K562 (cell line): ENCODE measurements around the gene ZFP36. TPM values are rescaled to one million over a fixed set of nuclear protein-coding genes. Genes with fewer than 3 reads are reported as not detected.

Experiments
- DDX20 ChIP-seq: fragments of 450-650 bp; IDR thresholded peaks from 2 replicates; pipeline ENCODE4 v1.6.1; 2016; ENCODE audit warnings: missing genetic modification characterization, low read depth, mild to moderate bottlenecking, missing compliant biosample characterization, moderate library complexity
- HDAC2 ChIP-seq: fragments of 450-650 bp; IDR thresholded peaks from 2 replicates; pipeline ENCODE4 v1.6.1; 2016; ENCODE audit warnings: mild to moderate bottlenecking
- ILF3 ChIP-seq: fragments of 450-650 bp; IDR thresholded peaks from 2 replicates; pipeline ENCODE4 v1.6.1; 2018; ENCODE audit warnings: antibody characterized with exemption, mild to moderate bottlenecking, moderate library complexity, borderline replicate concordance
- MYC ChIP-seq, 2 experiments: fragments of 250-450 bp in 1 of 2; sonication (Bioruptor Pico) in 1 of 2; IDR thresholded peaks; 2 replicates each; pipeline versions ENCODE4 v1.5.1 to v1.6.1; 2012 to 2021; ENCODE audit warnings: low read depth in 2 of 2, borderline replicate concordance in 1 of 2, improper control_type of control experiment in 1 of 2, low read length in 1 of 2, mild to moderate bottlenecking in 1 of 2, moderate library complexity in 1 of 2
- PHB ChIP-seq: fragments of 250-450 bp; sonication (Bioruptor Pico); IDR thresholded peaks from 2 replicates; pipeline ENCODE4 v1.5.0; 2021
- POLR2H ChIP-seq: IDR thresholded peaks from 2 replicates; pipeline ENCODE4 v1.6.1; 2016; ENCODE audit warnings: missing genetic modification characterization, low read depth, mild to moderate bottlenecking, control low read depth, missing compliant biosample characterization, moderate library complexity
- POLR3G ChIP-seq: IDR thresholded peaks from 2 replicates; pipeline ENCODE4 v1.6.1; 2011; ENCODE audit not compliant: insufficient read length, insufficient replicate concordance; ENCODE audit errors: extremely low read depth
- RBM17 ChIP-seq: fragments of 200-400 bp; formaldehyde crosslinking; IDR thresholded peaks from 2 replicates; pipeline ENCODE4 v1.6.1; 2017; ENCODE audit warnings: low read depth, mild to moderate bottlenecking, low read length, borderline replicate concordance
- RFX7 ChIP-seq: fragments of 250-450 bp; sonication (Bioruptor Pico); IDR thresholded peaks from 2 replicates; pipeline ENCODE4 v1.5.1; 2021; ENCODE audit warnings: mild to moderate bottlenecking
- XRCC4 ChIP-seq: IDR thresholded peaks from one replicate; pipeline ENCODE4 v1.6.1; 2011; ENCODE audit not compliant: insufficient read depth, insufficient read length; ENCODE audit errors: extremely low read depth
- ZKSCAN1 ChIP-seq: fragments of 150-350 bp; IDR thresholded peaks from 2 replicates; pipeline ENCODE4 v1.6.1; 2016; ENCODE audit warnings: low read depth, low read length
- ZNF212 ChIP-seq: fragments of 450-650 bp; formaldehyde crosslinking; IDR thresholded peaks from 2 replicates; pipeline ENCODE4 v1.4.0; 2020; ENCODE audit warnings: mild to moderate bottlenecking
- polyA plus RNA-seq, 8 experiments: library from polyadenylated mRNA; depleted of rRNA in 4 of 8; stranded (reverse) in 5 of 8; unstranded in 3 of 8; fragments of >200 nt; fragmentation: Nextera tagmentation in 2 of 8; fragmentation: Illumina TruSeq in 1 of 8; extraction: Ambion mirVana in 2 of 8; extraction: Trizol in 1 of 8; gene quantifications; 2 replicates each; pipeline versions ENCODE4 v1.2.1 to v1.2.3, GENCODE V29; 2011 to 2014; ENCODE audit warnings: inconsistent platforms in 1 of 8, missing spikeins in 1 of 8
- total RNA-seq, 7 experiments: library from RNA; depleted of rRNA in 6 of 7; stranded (reverse); fragments of >200 nt in 6 of 7; fragmentation: Illumina TruSeq in 2 of 7; extraction: Trizol in 2 of 7; gene quantifications; 2 replicates each; pipeline versions ENCODE4 v1.2.1 to v1.2.3, GENCODE V29; 2011 to 2021; ENCODE audit warnings: low replicate concordance in 1 of 7
- TF ChIP-seq, protein P1 (sequence below): fragments of 200-800 bp; sonication (Bioruptor generic); IDR thresholded peaks from 2 replicates; pipeline ENCODE4 v1.6.1; 2017; ENCODE audit warnings: missing genetic modification characterization, missing compliant biosample characterization
- TF ChIP-seq, protein P2 (sequence below): IDR thresholded peaks from 2 replicates; pipeline ENCODE4 v1.6.1; 2011; ENCODE audit not compliant: insufficient read length; ENCODE audit errors: extremely low read depth
- TF ChIP-seq, protein P3 (sequence below): fragments of 450-650 bp; IDR thresholded peaks from 2 replicates; pipeline ENCODE4 v1.6.1; 2016
- TF ChIP-seq, protein P4 (sequence below): sonication (generic); formaldehyde crosslinking; IDR thresholded peaks from 2 replicates; pipeline ENCODE4 v1.8.1; 2022; ENCODE audit warnings: missing genetic modification reagents
- TF ChIP-seq, protein P5 (sequence below): sonication (generic); formaldehyde crosslinking; IDR thresholded peaks from 2 replicates; pipeline ENCODE4 v1.8.0; 2022; ENCODE audit warnings: mild to moderate bottlenecking, missing genetic modification reagents

ZFP36 gene
- total and polyA plus RNA-seq, 9 of the 15 experiments (the other 6 are each of a cell fraction or from before 2014, with no cell fraction given), result 1.0 to 20.1 (median 3.5) TPM

DNA sequence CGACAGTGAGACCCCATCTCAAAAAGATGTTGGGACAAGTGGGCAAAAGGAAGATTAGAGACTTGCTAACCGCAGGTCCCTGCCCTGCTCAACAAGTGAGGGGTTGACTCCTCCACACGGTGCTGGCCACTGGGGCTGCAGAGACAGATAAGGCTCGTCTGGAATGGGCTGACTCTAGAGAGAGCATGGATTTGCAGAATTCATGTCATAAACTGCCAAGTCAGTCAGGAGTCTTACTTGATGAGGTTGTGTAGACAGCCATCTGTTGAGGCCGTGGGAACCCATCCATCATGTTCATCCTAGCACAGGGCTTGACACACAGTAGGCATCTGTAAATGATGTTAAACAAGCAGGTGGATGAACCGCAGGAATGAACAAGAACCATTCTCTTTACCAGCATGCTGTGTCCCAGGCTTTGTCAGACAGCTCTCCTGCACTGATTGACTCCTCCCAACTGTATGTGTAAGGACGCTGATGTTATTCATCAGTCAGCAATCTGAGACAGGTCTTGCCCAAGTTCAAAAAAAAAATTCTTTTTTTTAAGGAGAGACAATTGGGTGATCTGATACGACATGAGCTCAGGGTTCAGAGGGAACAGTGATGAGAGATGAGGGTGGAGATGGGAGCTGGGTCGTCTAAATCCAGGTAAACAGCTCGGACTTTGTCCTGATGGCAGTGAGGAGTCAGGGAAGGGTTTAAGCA is 24.6 kb upstream of the ZFP36 start (continued):
- TF ChIP-seq DDX20 (tag), result no peak
- no peak for TF ChIP-seq ILF3
- peak; percentile 94 for TF ChIP-seq ZKSCAN1
- TF ChIP-seq HDAC2, result peak; percentile 98
- TF ChIP-seq, protein P1, sequence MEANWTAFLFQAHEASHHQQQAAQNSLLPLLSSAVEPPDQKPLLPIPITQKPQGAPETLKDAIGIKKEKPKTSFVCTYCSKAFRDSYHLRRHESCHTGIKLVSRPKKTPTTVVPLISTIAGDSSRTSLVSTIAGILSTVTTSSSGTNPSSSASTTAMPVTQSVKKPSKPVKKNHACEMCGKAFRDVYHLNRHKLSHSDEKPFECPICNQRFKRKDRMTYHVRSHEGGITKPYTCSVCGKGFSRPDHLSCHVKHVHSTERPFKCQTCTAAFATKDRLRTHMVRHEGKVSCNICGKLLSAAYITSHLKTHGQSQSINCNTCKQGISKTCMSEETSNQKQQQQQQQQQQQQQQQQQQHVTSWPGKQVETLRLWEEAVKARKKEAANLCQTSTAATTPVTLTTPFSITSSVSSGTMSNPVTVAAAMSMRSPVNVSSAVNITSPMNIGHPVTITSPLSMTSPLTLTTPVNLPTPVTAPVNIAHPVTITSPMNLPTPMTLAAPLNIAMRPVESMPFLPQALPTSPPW, result peak; percentile 78
- TF ChIP-seq, protein P2, sequence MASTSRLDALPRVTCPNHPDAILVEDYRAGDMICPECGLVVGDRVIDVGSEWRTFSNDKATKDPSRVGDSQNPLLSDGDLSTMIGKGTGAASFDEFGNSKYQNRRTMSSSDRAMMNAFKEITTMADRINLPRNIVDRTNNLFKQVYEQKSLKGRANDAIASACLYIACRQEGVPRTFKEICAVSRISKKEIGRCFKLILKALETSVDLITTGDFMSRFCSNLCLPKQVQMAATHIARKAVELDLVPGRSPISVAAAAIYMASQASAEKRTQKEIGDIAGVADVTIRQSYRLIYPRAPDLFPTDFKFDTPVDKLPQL, result no peak
- TF ChIP-seq RBM17, result no peak
- TF ChIP-seq, protein P3, sequence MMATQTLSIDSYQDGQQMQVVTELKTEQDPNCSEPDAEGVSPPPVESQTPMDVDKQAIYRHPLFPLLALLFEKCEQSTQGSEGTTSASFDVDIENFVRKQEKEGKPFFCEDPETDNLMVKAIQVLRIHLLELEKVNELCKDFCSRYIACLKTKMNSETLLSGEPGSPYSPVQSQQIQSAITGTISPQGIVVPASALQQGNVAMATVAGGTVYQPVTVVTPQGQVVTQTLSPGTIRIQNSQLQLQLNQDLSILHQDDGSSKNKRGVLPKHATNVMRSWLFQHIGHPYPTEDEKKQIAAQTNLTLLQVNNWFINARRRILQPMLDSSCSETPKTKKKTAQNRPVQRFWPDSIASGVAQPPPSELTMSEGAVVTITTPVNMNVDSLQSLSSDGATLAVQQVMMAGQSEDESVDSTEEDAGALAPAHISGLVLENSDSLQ, result peak; percentile 87
- TF ChIP-seq PHB (CRISPR knock-in tag), result no peak
- TF ChIP-seq POLR2H (tag), result no peak
- TF ChIP-seq, protein P4, sequence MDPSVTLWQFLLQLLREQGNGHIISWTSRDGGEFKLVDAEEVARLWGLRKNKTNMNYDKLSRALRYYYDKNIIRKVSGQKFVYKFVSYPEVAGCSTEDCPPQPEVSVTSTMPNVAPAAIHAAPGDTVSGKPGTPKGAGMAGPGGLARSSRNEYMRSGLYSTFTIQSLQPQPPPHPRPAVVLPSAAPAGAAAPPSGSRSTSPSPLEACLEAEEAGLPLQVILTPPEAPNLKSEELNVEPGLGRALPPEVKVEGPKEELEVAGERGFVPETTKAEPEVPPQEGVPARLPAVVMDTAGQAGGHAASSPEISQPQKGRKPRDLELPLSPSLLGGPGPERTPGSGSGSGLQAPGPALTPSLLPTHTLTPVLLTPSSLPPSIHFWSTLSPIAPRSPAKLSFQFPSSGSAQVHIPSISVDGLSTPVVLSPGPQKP (CRISPR knock-in tag), result no peak
- no peak for TF ChIP-seq ZNF212 (CRISPR knock-in tag)
- peak; percentile 49; the same call in 1 of the 2 replicates for TF ChIP-seq MYC (IDR thresholded peaks at IDR 0.05; ENCODE audit: low read depth, low read length)
- TF ChIP-seq MYC (CRISPR knock-in tag; IDR thresholded peaks at IDR 0.05; ENCODE audit: borderline replicate concordance, low read depth), result no peak
- TF ChIP-seq, protein P5, sequence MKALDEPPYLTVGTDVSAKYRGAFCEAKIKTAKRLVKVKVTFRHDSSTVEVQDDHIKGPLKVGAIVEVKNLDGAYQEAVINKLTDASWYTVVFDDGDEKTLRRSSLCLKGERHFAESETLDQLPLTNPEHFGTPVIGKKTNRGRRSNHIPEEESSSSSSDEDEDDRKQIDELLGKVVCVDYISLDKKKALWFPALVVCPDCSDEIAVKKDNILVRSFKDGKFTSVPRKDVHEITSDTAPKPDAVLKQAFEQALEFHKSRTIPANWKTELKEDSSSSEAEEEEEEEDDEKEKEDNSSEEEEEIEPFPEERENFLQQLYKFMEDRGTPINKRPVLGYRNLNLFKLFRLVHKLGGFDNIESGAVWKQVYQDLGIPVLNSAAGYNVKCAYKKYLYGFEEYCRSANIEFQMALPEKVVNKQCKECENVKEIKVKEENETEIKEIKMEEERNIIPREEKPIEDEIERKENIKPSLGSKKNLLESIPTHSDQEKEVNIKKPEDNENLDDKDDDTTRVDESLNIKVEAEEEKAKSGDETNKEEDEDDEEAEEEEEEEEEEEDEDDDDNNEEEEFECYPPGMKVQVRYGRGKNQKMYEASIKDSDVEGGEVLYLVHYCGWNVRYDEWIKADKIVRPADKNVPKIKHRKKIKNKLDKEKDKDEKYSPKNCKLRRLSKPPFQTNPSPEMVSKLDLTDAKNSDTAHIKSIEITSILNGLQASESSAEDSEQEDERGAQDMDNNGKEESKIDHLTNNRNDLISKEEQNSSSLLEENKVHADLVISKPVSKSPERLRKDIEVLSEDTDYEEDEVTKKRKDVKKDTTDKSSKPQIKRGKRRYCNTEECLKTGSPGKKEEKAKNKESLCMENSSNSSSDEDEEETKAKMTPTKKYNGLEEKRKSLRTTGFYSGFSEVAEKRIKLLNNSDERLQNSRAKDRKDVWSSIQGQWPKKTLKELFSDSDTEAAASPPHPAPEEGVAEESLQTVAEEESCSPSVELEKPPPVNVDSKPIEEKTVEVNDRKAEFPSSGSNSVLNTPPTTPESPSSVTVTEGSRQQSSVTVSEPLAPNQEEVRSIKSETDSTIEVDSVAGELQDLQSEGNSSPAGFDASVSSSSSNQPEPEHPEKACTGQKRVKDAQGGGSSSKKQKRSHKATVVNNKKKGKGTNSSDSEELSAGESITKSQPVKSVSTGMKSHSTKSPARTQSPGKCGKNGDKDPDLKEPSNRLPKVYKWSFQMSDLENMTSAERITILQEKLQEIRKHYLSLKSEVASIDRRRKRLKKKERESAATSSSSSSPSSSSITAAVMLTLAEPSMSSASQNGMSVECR (CRISPR knock-in tag), result no peak
- no peak for TF ChIP-seq RFX7 (CRISPR knock-in tag)
- no peak for TF ChIP-seq POLR3G
- TF ChIP-seq XRCC4, result no peak
